Tibial artery (tissue), 4 donors: ENCODE results near the gene XIRP2.
A peak's percentile ranks its signal among the peaks of the same experiment; 100 is the strongest.

Experiments
- DNase-seq, 2 donors: peaks; one replicate each; pipeline ENCODE4 v3.0.0-alpha.2; 2019
- H3K27ac ChIP-seq, 2 donors: fragments of 200-600 bp; sonication (generic) in 1 of 2; 1 replicate in 1 of 2; 2 replicates in 1 of 2; pipeline ENCODE4 v1.5.1; 2018 to 2019; ENCODE audit warnings: mild to moderate bottlenecking in 1 of 2
- H3K27me3 ChIP-seq, 2 donors: fragments of 200-600 bp; sonication (generic) in 1 of 2; one replicate each; pipeline versions ENCODE4 v1.5.1 to v1.6.0; 2016 to 2019
- H3K36me3 ChIP-seq, 3 donors: fragments of 200-600 bp; sonication (generic) in 2 of 3; one replicate each; pipeline ENCODE4 v1.5.1; 2016 to 2019; ENCODE audit warnings: mild to moderate bottlenecking in 2 of 3
- H3K4me1 ChIP-seq, 4 donors: fragments of 200-600 bp; sonication (generic) in 2 of 4; 1 replicate in 3 of 4; 2 replicates in 1 of 4; pipeline ENCODE4 v1.5.1; 2016 to 2019
- H3K4me3 ChIP-seq, 2 donors: fragments of 200-600 bp; sonication (generic) in 1 of 2; 1 replicate in 1 of 2; 2 replicates in 1 of 2; pipeline ENCODE4 v1.5.1; 2018 to 2019; ENCODE audit warnings: mild to moderate bottlenecking in 2 of 2
- H3K9me3 ChIP-seq, 3 donors: fragments of 200-600 bp; sonication (generic) in 1 of 3; one replicate each; pipeline ENCODE4 v1.5.1; 2016 to 2019
- CTCF ChIP-seq, 2 experiments: fragments of 200-600 bp in 1 of 2; fragments of 450-650 bp in 1 of 2; IDR thresholded peaks; one replicate each; pipeline ENCODE4 v1.5.1; 2017 to 2019; ENCODE audit warnings: antibody characterized with exemption in 2 of 2, mild to moderate bottlenecking in 1 of 2, moderate library complexity in 1 of 2
- intact Hi-C: fragments of 100-400 bp; cut with DNase I; formaldehyde crosslinking; loops from one replicate; pipeline ENCODE4 v1.15.0; 2023; ENCODE audit warnings: low total_unique reads

The XIRP2 gene

DNA sequence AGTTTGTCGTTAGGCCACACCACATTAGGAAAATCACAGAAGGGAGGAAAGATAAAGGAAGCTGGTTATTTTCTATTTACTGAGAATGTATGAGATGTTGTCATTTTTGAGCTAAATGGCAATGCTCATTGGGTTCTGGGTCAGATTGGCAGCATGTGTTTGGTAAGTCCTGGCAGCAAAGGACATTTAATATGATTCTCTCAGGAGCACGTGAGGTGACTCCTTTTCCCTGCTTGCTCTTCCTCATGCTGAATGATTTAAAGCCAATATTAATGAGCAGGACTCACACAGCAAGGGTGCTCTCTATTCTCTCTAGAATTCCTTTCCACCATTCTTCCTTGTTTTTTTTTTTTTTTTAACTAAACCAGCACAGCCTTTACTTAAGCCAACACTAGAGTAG is 298.2 kb downstream of the XIRP2 start:
- intact Hi-C loops = no loop called here
- no peak for DNase-seq
- Histone ChIP-seq H3K27ac (no peak overlapping the region), H3K27me3 (no peaks in the 10 kb centered on the region), H3K36me3 (no peaks in the 10 kb centered on the region), H3K4me3 (no peak overlapping the region), H3K4me1 (peaks cover 0 to 48% (median 29%) of the 10 kb centered on the region in 4 donors), H3K9me3 (no peaks in the 10 kb centered on the region)
- no peak for TF ChIP-seq CTCF (IDR thresholded peaks at IDR 0.05)

DNA sequence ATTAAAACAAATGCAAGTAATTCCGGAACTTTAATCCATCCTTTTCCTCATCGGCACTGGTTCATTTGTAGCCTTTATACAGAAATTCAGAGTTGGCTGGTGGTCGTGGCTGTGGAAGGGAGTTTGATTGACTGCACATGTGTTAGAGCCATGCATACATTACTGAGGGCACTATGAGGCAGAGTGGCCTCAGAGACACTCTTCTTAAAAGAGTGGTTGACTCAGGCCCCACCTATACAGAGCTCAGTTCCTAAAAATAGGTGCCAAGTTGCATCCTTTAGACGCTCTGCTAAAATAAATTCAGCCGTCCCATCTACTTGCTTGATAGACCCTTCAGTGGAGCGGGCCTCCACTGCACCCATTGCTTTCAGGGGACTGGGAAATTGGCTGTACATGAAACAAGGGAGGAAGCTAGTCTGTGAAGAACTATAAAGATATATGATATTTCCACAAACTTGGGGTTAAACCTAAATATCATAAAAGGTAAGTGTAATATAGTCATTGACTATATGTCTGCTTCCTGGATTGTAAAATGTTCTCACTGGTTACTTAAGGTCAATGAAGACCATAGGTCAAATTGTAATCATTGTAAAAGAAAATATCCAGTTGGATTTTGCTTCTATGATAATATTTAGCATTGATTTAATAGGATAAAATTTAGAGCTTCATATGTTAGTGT is 298.9 kb downstream of the XIRP2 start:
- H3K36me3 ChIP-seq = no peaks in the 10 kb centered on the region
- no peak for DNase-seq
- no peaks in the 10 kb centered on the region for H3K27me3 ChIP-seq
- no peak for TF ChIP-seq CTCF (IDR thresholded peaks at IDR 0.05)
- no peaks in the 10 kb centered on the region for H3K9me3 ChIP-seq
- H3K4me3 ChIP-seq = no peak overlapping the region
- H3K27ac ChIP-seq = no peak overlapping the region
- intact Hi-C loops = no loop called here
- H3K4me1 ChIP-seq = peaks cover 0 to 53% (median 30%) of the 10 kb centered on the region in 4 donors

DNA sequence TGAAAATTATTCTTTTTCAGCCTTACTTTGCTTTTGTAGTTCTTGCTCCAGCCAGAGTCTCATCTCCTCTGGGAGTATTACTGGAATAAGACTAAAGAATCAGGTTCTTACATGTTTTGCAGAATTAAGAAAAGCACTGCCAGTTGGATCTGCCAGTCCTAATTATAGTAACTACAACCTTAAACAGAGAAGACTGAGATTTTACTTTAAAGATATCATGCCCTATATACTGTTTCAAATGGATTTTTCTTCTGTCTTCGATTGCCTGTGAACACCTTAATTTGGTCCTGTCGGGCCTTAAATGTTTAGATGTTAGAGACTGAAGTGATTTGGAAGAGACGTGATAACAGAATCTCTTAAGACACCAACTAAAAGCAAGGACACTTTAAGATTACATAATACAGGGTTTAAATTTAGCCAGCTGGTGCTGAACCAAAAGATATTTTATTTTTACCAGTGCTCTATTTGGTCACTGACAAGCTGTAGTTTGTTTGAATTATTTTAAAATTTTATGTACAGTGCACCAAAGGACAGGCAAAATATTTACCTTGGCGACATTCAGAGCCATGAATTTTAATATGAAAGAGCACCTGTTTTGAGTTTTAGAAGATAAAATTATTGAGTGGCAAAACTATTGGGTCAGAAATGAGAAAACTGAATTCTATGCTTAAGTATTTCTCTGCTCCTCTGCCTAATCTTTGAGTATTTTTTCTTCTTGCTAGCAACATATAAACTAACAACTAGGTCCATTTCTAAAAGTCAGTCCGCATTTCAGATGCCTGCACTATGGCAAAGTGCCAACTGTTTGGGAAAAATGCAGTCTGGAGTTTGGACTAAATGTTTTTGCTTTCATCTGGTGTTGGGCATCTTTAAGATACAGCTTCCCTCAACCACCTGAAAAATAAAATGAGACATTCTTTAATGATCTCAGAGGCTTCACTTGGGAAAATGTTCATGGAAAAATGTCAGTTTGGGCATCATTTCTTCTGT is 300.0 kb downstream of the XIRP2 start:
- Histone ChIP-seq H3K27me3 (no peaks in the 10 kb centered on the region), H3K27ac (peak overlapping the region; percentile 27 to 44), H3K4me3 (no peak overlapping the region), H3K36me3 (no peaks in the 10 kb centered on the region), H3K9me3 (no peaks in the 10 kb centered on the region), H3K4me1 (peaks cover 0 to 64% (median 32%) of the 10 kb centered on the region in 4 donors)
- DNase-seq = no peak
- TF ChIP-seq CTCF (IDR thresholded peaks at IDR 0.05) = no peak
- intact Hi-C loops = no loop called here

DNA sequence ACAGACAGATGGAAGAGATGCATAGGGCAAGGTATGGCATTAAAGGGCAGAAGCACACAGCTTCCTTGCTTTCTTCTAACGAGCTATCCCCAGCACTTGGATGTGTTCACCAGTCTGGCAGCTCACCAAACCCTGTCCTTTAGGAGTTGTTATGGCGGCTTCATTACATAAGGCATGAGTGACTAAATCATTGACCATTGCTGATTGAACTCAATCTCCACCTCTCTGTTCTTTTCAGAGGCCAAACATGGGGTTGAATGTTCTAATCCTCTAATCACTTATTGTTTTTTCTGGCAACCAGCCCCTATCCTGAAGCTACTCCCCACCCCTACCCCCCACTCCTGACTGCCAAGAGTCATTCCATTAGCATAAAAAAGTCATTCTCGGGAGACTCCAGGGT is 301.8 kb downstream of the XIRP2 start:
- H3K27me3 ChIP-seq = no peaks in the 10 kb centered on the region
- no peaks in the 10 kb centered on the region for H3K36me3 ChIP-seq
- no peak for TF ChIP-seq CTCF (IDR thresholded peaks at IDR 0.05)
- H3K4me3 ChIP-seq = no peak overlapping the region
- peaks cover 0 to 67% (median 32%) of the 10 kb centered on the region in 4 donors for H3K4me1 ChIP-seq
- DNase-seq = peak; percentile 58 to 69
- intact Hi-C loops = no loop called here
- H3K9me3 ChIP-seq = no peaks in the 10 kb centered on the region
- H3K27ac ChIP-seq = peak overlapping the region; percentile 14 to 25

- no peak for TF ChIP-seq CTCF (IDR thresholded peaks at IDR 0.05)
- intact Hi-C loops = no loop called here
- Histone ChIP-seq H3K4me1 (peaks cover 0 to 73% (median 33%) of the 10 kb centered on the region in 4 donors), H3K27me3 (no peaks in the 10 kb centered on the region), H3K4me3 (no peak overlapping the region), H3K36me3 (no peaks in the 10 kb centered on the region), H3K9me3 (no peaks in the 10 kb centered on the region), H3K27ac (no peak overlapping the region)
- no peak for DNase-seq
These were observed 303.3 kb downstream of the XIRP2 start for GRCh38 chr2:167191588-167191987.
